Measurements from ENCODE around the gene TET3.

The TET3 gene

DNA sequence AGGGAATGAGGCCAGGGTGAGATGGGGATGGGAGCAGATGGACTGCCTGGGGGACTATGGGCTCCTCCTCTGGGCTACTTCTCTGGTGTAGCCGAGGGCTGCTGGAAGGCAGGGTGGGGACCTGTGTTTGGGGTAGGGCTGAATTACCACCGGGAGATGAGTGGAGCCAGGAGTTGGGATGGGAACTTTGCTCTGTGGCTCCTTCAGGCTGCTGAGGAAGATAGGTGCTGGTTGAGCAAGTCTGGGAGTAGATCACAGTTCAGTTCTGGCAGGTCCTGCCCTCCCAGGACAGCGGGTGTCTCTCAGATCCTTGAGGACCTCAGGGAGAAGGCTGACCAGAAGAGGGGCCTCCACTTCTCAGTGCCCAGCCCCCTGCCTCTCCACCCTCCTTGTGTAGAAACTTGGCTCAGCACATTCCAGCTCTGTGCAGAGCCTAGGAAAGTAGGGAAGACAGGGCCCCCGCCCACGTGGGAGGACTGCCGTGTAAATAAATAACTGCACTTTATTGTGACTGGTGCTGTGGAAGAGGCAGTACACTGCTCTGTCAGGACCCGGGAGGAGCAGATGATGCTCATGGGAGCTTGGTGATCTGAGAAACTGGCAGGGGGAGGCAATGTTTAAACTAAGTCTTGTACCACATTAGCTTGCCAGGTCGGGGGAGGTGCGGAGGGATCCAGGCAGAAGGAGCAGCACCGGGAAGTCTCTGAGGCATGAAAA is 15.3 kb downstream of the TET3 start:
- intact Hi-C loops (cut with DNase I): loop anchor here (5.0 to 10.0 kb wide), 3 partner anchors 73 to 163 kb away; partner anchors contain the start of gene DGUOK
- DNase-seq: peak in 6 of 42 donors; percentile 26 to 61 (median 38)

DNA sequence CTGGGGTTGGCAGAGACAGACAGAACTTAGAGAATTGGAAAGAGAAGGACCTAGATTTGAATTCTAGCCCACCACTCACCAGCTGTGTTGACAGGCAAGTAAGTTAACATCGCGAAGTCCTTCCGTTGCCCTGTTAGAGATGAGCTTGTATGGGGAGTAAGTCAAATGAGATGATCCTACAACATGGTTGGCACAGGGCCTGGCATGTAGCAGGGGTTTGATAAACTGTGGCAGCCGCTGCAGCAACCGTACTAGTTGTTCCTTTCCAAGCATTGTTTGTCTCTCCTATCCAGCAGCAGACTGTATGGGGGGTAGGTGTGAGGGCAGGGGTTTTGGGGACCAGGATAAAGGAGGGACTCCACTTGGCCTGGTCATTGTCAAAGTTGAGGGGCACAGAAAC is 16.0 kb downstream of the TET3 start:
- intact Hi-C loops (cut with DNase I): loop anchor here (5.0 to 10.0 kb wide), 2 partner anchors 73 to 94 kb away; partner anchors contain the start of gene DGUOK

DNA sequence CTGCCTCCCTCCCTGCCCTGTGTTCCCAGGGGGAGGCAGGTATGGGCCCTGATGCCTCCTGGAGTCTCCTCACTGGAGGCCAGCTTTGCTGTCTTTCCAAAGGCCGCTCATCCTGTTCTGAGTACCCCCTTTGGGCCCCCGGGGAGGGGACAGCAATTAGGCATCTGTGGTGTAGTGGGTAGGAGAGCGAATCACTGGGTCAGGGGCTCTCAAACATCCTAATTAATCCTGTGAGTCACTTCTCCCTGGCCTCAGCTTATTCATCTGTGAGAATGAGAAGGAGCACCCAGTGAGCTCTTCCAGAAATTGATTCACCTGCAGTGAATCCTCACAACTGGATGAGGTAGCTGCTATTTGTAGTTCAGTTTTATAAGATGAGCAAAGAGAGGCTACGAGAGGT is 16.4 kb downstream of the TET3 start:
- peak in 2 of 42 donors; percentile 10 to 41 for DNase-seq
- intact Hi-C loops (cut with DNase I): loop anchor here (5.0 to 10.0 kb wide), 2 partner anchors 74 to 94 kb away; partner anchors contain the start of gene DGUOK

More for the DNA sequence above, 16.0 kb downstream of the TET3 start:
- peak in 1 of 42 donors; percentile 18 for DNase-seq

DNA sequence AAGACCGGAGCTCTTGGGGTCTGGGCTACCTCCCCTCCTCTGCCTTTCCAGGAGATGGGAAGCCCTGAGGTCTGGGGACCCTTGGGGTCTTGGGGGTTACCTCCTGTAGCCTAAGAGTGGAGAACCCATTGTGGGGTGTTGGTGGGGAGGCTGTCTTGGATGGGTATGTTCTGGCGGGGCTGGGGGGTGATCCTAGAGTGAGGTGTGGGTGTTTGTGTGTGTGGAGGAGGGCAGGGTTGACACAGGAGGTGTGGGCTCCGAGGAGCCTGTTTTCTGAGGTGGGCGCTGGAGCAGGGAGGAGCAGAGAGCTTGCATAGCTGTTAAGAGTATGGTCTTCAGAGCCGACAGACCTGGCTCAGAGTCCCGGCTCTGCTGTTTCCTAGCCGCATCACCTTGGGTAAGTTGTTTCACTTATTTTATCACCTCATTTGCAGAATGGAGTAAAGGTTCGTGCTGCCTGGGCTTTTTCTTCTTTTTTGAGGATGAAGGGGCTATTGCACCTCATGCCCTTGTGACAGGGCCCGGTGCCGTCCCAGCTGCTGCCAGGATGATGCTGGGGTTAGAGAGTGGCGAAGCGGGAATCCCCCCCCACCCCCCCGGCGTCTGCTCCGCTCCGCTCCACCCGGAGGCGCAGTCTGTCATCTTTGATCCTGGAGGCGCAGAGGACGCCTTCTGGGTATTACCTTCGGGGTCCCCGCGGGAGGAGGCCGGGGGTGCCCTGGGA is 17.2 kb downstream of the TET3 start:
- intact Hi-C loops (cut with DNase I): loop anchor here (5.0 to 10.0 kb wide), 2 partner anchors 75 to 93 kb away; partner anchors contain the start of gene DGUOK
- peak in 4 of 42 donors; percentile 28 to 50 (median 34) for DNase-seq

DNA sequence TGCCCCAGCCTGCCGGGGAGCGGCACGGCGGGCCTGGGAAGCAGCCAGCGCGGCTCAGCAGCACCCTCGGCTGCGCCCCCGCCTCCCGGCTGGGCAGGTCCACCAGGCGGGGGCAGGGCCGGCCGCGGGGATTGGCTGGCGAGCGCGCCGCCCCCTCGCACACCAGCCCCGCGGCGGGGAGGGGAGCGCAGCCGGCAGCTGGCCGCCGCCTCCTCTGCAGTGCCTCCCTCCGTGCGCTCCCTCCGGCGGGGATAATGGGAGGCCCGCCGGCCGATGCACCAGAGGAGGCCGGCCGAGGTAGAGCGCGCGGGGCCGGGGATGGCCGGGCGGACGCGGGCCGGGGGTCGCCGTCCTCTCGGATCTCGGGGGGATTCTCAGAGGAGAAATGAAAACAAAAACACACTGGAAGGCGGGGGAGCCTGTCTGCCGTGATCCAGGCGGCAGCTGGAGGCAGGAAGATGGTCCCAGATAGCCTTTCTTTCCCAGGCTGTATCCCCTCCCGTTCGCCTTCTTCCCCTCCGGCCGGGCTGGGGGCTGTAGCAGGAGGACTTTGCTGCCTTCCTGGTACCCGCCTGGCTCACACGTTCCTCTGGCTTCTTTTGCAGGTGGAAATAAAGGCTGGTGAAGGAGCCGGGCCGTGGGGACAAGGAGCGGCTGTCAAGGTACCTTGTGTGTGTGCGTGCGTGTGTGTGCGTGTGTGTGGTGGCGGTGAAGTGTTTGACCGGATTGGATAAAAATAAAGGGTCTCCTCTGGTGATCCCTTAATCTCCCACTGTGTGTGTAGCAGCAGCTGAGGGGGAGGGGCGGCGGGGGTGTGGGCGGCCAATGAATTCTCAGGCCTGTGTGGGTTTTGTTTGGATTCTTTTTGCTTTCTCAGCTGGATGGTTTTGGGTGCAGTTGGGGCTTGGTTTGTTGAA is 18.1 kb downstream of the TET3 start:
- peak; percentile 58 to 95 (median 89) for DNase-seq
- intact Hi-C loops (cut with DNase I): loop anchor here (5.0 to 10.0 kb wide), 2 partner anchors 75 to 92 kb away; partner anchors contain the start of gene DGUOK

DNA sequence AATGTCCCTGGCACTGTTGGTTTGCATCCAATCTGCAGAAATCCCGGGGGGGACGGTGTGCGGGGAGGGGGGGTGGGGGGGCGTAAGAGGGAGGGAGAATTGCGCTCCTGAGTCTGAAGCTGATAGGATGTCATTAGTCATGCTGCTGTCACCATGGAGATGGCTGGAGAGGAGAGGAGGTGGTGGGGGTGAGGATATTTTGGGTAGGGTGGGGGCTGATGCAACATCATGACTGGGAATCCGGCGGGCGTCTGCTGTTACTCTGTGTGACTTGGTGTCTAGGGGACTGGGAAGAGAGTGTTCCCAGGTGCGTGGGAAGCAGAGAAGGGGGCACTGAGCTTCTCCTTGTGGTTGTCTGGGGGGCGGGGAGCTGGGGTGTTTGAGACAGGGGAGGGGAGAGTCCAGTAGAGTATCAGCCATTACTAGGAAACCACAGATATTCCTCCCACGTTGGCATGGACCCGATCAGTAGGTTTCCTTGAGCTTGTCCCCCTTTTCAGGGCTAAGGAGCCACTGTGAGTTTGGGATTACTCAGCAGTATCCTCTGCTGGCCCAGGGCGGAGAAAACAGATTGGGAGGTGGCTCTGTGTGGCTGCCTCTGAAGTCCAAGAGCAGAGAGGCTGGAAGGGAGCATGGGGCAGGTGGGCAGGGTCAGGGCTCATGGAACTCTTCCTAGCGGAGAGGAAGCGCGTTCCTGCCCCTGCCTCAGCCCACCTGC is 18.9 kb downstream of the TET3 start:
- intact Hi-C loops (cut with DNase I): loop anchor here (5.0 to 10.0 kb wide), 2 partner anchors 76 to 91 kb away; partner anchors contain the start of gene DGUOK
- peak in 41 of 42 donors; percentile 59 to 96 (median 82) for DNase-seq

DNA sequence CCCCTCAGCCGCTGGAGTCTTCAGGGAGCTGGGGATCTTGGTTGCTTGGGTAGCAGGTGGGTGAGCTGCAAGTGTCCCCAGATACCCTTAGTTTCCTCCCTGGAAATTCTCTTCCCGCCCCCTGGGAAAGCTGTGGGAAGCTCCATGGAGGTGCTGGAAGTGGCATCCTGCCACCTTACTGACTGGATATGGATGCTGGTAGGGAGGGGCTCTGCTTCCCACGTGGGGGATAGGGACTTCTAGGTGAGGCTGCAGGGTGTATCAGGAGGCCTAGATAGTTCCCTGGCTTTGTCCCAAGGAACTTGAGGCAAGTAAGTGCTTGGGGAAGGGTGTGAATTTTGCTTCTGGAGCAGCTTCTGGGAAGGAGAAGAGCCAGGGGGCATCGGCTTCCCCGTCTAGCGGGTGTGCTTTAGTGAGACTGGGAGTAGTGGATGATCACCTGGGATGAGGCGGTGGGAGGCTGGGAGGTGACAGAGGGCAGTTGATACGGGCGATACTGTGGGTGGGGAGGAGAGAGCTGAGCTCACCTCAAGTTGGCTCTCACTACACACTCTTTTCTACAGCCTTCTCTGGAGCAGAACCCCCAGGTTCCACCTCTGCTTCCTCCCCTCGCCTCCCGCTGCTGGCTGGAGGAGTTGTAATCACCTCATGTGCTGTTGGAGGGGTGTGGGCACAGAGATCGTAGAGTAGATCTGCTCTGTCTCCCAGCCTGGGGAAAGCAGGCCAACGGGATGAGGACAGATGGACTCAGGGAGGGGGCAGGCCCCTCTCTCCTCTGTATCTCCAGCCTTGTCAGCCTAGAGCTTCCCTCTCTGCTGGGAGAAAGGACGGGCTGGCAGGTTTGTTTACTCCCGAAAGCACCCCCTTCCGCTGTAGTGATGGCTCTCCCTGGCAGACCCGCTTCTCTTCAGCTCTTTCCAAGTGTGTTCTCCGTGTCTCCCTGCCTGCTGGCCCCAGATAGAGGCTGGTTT is 19.8 kb downstream of the TET3 start:
- DNase-seq: peak in 12 of 42 donors; percentile 10 to 60 (median 46)
- intact Hi-C loops (cut with DNase I): loop anchor here (5.0 to 10.0 kb wide), 2 partner anchors 77 to 90 kb away; partner anchors contain the start of gene DGUOK

DNA sequence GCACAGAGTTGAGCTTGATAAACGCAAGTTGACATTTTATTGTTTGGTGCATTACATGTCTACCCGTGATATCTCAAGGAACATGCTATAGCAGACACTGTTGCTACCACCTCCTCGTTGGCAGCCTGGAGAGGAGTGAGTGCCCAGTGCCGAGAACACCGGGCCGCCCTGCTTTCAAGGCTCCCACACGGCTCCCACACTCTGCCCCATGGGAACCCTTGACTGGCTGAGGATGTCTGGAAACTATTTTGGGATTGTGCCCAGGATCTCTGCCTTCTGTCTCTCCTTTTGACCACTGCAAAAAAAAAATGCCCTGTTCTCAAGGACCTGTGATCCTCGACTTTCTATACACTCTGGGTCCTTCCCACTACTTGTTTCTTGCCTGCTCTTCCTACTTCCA is 21.1 kb downstream of the TET3 start:
- intact Hi-C loops (cut with DNase I): loop anchor here (10.0 kb wide), 1 partner anchor 89 kb away; no protein-coding TSS in a partner anchor
- peak in 6 of 42 donors; percentile 8 to 48 (median 28) for DNase-seq

DNA sequence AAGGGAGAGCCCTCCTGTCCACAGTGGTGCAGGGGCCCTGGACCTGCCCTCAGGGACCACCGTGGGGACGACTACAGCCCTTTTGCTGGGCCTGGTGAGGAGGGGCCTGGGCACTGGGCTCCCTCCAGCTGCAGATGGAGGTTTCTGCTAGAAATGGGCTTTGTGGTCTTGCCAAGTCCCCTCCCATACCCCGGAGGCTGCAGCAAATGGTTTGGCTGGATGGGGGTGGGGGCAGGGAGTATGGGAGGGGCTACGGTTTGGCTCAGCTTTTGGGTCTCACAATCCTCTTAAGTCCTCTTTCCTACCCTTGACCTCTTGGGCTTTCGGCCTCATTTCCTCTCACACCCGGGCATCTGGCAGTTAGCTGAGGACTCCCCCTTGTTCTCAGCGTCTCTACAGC is 21.7 kb downstream of the TET3 start:
- intact Hi-C loops (cut with DNase I): loop anchor here (10.0 kb wide), 1 partner anchor 88 kb away; no protein-coding TSS in a partner anchor
- DNase-seq: peak in 20 of 42 donors; percentile 37 to 84 (median 64)

DNA sequence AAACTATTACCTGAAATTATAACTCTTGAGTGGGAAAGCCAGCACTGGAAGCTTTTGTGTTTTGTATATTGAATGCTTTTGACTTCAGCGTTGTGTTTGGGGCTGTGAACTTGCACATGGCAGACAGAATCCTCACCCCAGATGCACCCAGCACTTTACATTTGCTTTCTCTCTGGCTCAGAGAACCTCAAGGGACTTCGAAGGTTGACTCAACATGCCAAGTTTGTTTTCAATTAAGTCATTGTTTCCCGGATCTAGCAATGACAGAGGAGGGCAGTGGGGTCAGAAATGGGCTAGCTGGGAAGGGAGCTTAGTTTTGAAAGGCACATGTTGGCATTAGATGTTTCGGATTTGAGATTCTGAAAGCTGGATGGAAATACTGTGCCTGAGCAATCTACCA is 22.4 kb downstream of the TET3 start:
- intact Hi-C loops (cut with DNase I): loop anchor here (10.0 kb wide), 1 partner anchor 88 kb away; no protein-coding TSS in a partner anchor
- peak in 5 of 42 donors; percentile 2 to 19 (median 4) for DNase-seq

DNA sequence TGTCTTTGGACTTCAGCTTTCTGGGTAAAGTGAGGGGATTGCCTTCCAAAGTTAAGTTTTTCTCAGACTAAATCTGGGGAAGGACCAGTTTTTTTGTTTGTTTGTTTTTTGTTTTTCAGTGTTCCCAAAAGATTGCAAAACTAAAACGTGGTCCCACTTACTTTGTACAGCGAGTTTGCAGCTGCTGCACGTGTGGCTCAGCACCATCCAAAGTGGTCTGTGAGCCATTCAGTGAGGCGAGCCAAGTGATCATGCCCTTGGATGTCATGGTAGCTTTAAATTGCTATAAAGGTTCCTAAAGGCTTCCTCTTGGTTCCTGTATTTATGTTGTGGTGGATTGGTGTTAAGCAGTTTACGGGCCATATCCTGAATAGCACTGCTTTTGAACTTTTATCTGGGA is 23.0 kb downstream of the TET3 start:
- intact Hi-C loops (cut with DNase I): loop anchor here (10.0 kb wide), 1 partner anchor 87 kb away; no protein-coding TSS in a partner anchor
- DNase-seq: peak in 5 of 42 donors; percentile 6 to 38 (median 20)

DNA sequence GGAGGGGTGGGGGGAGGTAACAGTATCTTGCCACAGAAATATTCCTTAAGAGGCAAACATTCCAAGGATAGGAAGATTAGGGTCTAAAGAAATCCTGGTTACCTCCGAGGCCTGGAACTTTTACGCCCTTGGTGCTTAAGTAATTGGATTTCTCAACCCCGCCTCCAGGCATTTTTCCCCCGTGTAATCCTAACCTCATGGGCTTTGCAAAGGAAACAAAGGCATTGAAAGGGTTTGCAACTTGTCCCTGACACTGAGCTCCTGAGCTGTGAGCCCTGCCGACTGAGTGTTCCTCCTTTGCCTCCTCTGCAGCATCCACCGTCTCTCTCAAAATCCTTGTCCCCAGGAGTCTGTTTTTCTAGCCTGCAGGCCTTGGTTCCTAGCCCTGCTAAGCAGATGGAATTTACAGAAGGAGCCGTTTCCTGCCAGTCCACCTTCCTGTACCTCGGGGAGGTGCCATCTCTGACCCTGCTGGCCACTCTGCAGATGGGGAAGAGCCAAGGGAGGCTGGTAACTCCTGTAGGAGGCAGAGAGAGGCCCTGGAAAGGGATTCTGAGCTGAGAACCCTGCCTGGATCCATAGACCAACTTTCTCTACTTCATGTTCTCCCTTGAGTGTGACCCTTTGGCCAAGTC is 24.2 kb downstream of the TET3 start:
- intact Hi-C loops (cut with DNase I): loop anchor here (10.0 kb wide), 1 partner anchor 86 kb away; no protein-coding TSS in a partner anchor
- DNase-seq: peak in 5 of 42 donors; percentile 8 to 39 (median 36)

DNA sequence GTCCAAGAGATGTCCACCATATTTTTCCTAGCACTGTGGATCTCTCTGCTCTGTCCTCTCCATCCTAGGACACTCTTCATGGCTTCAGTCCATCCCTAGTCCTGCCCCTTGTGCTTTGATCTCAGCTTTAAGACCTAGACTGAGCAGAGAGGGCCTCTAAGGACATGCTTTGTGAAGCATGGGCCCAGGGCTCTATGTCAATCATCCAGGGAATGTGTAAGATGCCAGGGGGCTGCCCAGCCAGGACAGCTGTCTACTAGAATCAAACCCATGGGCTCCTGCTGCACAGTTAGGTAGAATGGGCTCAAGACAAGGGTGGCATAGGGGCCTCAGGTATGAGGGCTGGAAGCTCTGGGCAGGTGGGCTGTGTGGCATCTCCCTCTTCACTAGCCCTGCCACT is 24.9 kb downstream of the TET3 start:
- intact Hi-C loops (cut with DNase I): loop anchor here (10.0 kb wide), 1 partner anchor 85 kb away; no protein-coding TSS in a partner anchor
- peak in 2 of 42 donors; percentile 13 to 33 for DNase-seq

DNA sequence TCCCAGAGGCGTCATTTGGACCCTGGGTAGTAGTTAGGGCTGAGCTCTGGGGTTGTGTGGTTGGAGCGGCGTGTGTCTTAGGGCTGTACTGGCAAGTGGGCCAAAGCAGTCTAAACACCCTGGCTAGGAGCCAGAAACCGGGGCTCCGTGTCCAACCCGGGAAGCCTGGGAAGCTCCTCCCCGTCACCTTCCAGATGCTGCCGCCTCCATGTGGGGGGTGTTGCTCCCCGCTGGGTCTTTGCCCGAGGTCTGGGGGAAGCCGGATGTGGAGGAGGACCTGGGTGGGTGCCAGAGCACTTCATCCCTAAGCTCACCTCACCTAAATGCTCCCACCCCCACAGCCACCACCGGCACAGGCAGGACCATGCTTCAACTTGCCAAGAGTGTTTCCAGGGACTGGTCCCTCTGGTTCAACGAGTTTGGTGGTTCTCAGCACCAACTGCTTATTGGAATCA is 25.4 kb downstream of the TET3 start:
- DNase-seq: peak in 3 of 42 donors; percentile 37 to 63 (median 44)
- intact Hi-C loops (cut with DNase I): no loop called here

DNA sequence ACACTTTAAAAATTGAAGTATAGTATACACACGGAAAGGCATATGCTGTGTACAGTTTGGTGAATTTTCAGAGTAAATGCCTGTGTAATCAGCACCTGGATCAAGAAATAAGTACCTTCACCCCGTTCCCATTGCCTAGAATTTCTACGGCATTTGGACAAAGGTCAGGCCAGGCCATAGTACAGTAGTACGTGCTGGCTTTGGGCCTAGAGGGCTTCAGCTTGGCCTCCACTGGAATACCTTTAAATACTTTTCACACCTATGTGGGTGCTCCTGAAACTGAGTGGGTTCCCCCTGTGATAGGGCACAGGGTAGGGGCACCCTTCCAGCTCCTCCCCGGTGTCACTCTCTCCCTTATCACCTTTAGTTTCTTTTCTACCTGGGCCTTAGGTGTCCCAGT is 26.5 kb downstream of the TET3 start:
- intact Hi-C loops (cut with DNase I): no loop called here
- peak in 2 of 42 donors; percentile 21 to 22 for DNase-seq

DNA sequence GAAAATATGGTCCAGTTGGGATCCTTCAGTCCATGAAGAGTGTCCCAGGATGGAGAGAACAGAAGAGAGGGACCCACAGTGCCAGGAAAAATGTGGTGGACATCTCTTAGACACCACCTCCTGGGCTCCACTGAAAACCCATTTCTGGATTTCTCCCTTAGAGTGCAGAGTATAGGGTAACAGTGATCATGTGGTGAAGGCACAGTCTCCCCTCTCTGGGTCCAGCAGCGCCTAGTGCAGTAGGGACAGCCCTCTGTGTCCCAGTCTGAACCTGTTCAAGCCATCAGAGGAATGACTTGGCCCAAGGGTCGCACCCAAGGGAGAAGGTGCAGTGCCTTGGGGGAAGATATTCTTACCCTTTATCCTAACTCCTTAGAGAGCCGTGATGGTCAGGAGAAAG is 30.1 kb downstream of the TET3 start:
- intact Hi-C loops (cut with DNase I): no loop called here

More for the DNA sequence above, 30.1 kb downstream of the TET3 start:
- peak in 2 of 42 donors; percentile 8 to 31 for DNase-seq
